OCI-LY3 (cell line): Measurements from ENCODE around the gene GLTP.
"Not testable (repeated sequence)": the region's sequence is repeated elsewhere in the genome, so short reads cannot be mapped to it uniquely, and the experiment has no call there.

Source experiments
- EZH2phosphoT487 ChIP-seq: fragments of 200-600 bp; shearing (Covaris generic); IDR thresholded peaks from 2 replicates; pipeline ENCODE4 v1.6.1; 2018; ENCODE audit warnings: antibody characterized with exemption, mixed run types, low read depth
- TF ChIP-seq, protein P1 (sequence below): fragments of 200-600, 300-600 bp; sonication (generic); IDR thresholded peaks from 2 replicates; pipeline ENCODE4 v1.5.1; 2014; ENCODE audit warnings: antibody characterized with exemption, low read length, low read depth

GRCh38 chr12:109899345-109899744 is 19.0 kb upstream of the GLTP start:
- TF ChIP-seq, protein P1, sequence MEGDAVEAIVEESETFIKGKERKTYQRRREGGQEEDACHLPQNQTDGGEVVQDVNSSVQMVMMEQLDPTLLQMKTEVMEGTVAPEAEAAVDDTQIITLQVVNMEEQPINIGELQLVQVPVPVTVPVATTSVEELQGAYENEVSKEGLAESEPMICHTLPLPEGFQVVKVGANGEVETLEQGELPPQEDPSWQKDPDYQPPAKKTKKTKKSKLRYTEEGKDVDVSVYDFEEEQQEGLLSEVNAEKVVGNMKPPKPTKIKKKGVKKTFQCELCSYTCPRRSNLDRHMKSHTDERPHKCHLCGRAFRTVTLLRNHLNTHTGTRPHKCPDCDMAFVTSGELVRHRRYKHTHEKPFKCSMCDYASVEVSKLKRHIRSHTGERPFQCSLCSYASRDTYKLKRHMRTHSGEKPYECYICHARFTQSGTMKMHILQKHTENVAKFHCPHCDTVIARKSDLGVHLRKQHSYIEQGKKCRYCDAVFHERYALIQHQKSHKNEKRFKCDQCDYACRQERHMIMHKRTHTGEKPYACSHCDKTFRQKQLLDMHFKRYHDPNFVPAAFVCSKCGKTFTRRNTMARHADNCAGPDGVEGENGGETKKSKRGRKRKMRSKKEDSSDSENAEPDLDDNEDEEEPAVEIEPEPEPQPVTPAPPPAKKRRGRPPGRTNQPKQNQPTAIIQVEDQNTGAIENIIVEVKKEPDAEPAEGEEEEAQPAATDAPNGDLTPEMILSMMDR: not testable (repeated sequence)
- not testable (repeated sequence) for TF ChIP-seq EZH2phosphoT487
